IMR-90 (cell line): Measurements from ENCODE around the gene MYT1. TPM values are rescaled to one million over a fixed set of nuclear protein-coding genes. Genes with fewer than 3 reads are reported as not detected.

ENCODE experiments used
- ATAC-seq: fragments of 200-7000 bp; cut with Tn5 transposase; 2 replicates; pipeline ENCODE4 v1.9.1; 2020; ENCODE audit warnings: low read depth, mild to moderate bottlenecking, moderate library complexity
- BruUV-seq: library from RNA; stranded (reverse); fragments of 400-500 nt; replicated peaks from 2 replicates; lab custom pipeline; 2021; lab: Mats Ljungman, UMichigan
- CTCF ChIA-PET: fragments of 300-600 bp; formaldehyde crosslinking; extraction: SDS; loops from one replicate; lab custom pipeline; 2021; ENCODE audit warnings: antibody characterized with exemption; lab: Yijun Ruan, JAX
- POLR2A ChIA-PET: fragments of 300-600 bp; sonication (Branson Sonifier 250); formaldehyde crosslinking; loops from one replicate; lab custom pipeline; 2022; ENCODE audit warnings: antibody characterized with exemption; ENCODE audit not compliant: unreplicated experiment; lab: Charles Lee
- DNase-seq: peaks from one replicate; pipeline ENCODE4 v3.0.0; 2013
- H2AFZ ChIP-seq: replicated peaks from 2 replicates; pipeline ENCODE3; 2013; ENCODE audit warnings: low read length, mild to moderate bottlenecking; ENCODE audit not compliant: poor library complexity
- H2AK5ac ChIP-seq: 2 replicates; pipeline ENCODE4 v1.6.1; 2013; ENCODE audit warnings: low read depth, low read length, inconsistent platforms
- H2AK9ac ChIP-seq: replicated peaks from 2 replicates; pipeline ENCODE3; 2013; ENCODE audit warnings: mild to moderate bottlenecking, low read depth, low read length, moderate library complexity; ENCODE audit not compliant: poor library complexity
- H2BK120ac ChIP-seq: 2 replicates; pipeline ENCODE4 v1.6.1; 2013; ENCODE audit warnings: low read depth, low read length, inconsistent platforms
- H2BK15ac ChIP-seq: 3 replicates; pipeline ENCODE4 v1.6.1; 2013; ENCODE audit warnings: low read depth, low read length, inconsistent platforms
- H2BK20ac ChIP-seq: 2 replicates; pipeline ENCODE4 v1.6.1; 2013; ENCODE audit warnings: low read depth, mild to moderate bottlenecking, inconsistent platforms, low read length, moderate library complexity
- H2BK5ac ChIP-seq: 2 replicates; pipeline ENCODE4 v1.6.1; 2013; ENCODE audit warnings: mild to moderate bottlenecking, low read depth, low read length, inconsistent platforms; ENCODE audit not compliant: poor library complexity, severe bottlenecking
- H3K14ac ChIP-seq: replicated peaks from 2 replicates; pipeline ENCODE4 v1.6.1; 2013; ENCODE audit warnings: low read depth, low read length, inconsistent platforms
- H3K18ac ChIP-seq: 2 replicates; pipeline ENCODE4 v1.6.1; 2013; ENCODE audit warnings: low read depth, low read length, control low read depth
- H3K23ac ChIP-seq: 2 replicates; pipeline ENCODE4 v1.6.1; 2013; ENCODE audit warnings: low read depth, low read length, inconsistent platforms
- H3K27ac ChIP-seq: 2 replicates; pipeline ENCODE4 v1.5.1; 2013; ENCODE audit warnings: mild to moderate bottlenecking, control low read depth, low read length; ENCODE audit not compliant: insufficient read depth
- H3K27me3 ChIP-seq: 2 replicates; pipeline ENCODE4 v1.6.1; 2013; ENCODE audit warnings: low read length; ENCODE audit not compliant: control insufficient read depth, insufficient read depth
- H3K36me3 ChIP-seq: 2 replicates; pipeline ENCODE4 v1.6.1; 2013; ENCODE audit warnings: low read length, mixed read lengths; ENCODE audit not compliant: control insufficient read depth, insufficient read depth
- H3K4ac ChIP-seq: 2 replicates; pipeline ENCODE4 v1.6.1; 2013; ENCODE audit warnings: low read depth, low read length, inconsistent platforms
- H3K4me1 ChIP-seq: 2 replicates; pipeline ENCODE4 v1.6.1; 2013; ENCODE audit warnings: low read length, mixed read lengths; ENCODE audit not compliant: control insufficient read depth, insufficient read depth
- H3K4me2 ChIP-seq: 2 replicates; pipeline ENCODE4 v1.6.1; 2013; ENCODE audit warnings: low read depth, mild to moderate bottlenecking, control low read depth, low read length, moderate library complexity
- H3K4me3 ChIP-seq: 2 replicates; pipeline ENCODE4 v1.5.1; 2013; ENCODE audit warnings: low read depth, mild to moderate bottlenecking, control low read depth, low read length, moderate library complexity; ENCODE audit not compliant: insufficient read depth
- H3K56ac ChIP-seq: 2 replicates; pipeline ENCODE4 v1.6.1; 2013; ENCODE audit warnings: low read length, inconsistent platforms; ENCODE audit not compliant: insufficient read depth; ENCODE audit errors: extremely low read depth
- H3K79me1 ChIP-seq, 2 experiments: 2 replicates each; pipeline ENCODE4 v1.6.1; 2013; ENCODE audit warnings: low read length in 2 of 2, inconsistent platforms in 1 of 2, low read depth in 1 of 2
- H3K9ac ChIP-seq: 2 replicates; pipeline ENCODE4 v1.6.1; 2013; ENCODE audit warnings: low read depth, low read length, control low read depth
- H3K9me1 ChIP-seq: 2 replicates; pipeline ENCODE4 v1.6.1; 2013; ENCODE audit warnings: low read length, inconsistent platforms; ENCODE audit not compliant: insufficient read depth
- H3K9me3 ChIP-seq: 2 replicates; pipeline ENCODE4 v1.6.1; 2013; ENCODE audit warnings: low read length; ENCODE audit not compliant: control insufficient read depth, insufficient read depth
- H4K20me1 ChIP-seq: 2 replicates; pipeline ENCODE4 v1.6.1; 2013; ENCODE audit warnings: low read length, inconsistent platforms; ENCODE audit not compliant: insufficient read depth
- H4K5ac ChIP-seq: 2 replicates; pipeline ENCODE4 v1.6.1; 2013; ENCODE audit warnings: mild to moderate bottlenecking, low read depth, low read length, control low read depth
- H4K8ac ChIP-seq, 2 experiments: 2 replicates each; pipeline ENCODE4 v1.6.1; 2013; ENCODE audit warnings: low read depth in 2 of 2, low read length in 2 of 2, control low read depth in 1 of 2, inconsistent platforms in 1 of 2
- H4K91ac ChIP-seq: 2 replicates; pipeline ENCODE4 v1.6.1; 2013; ENCODE audit warnings: low read depth, low read length, inconsistent platforms; ENCODE audit not compliant: insufficient read depth
- MAFK ChIP-seq: IDR thresholded peaks from 2 replicates; pipeline ENCODE4 v1.6.1; 2012; ENCODE audit warnings: low read depth, low read length, improper control_type of control experiment
- RAD21 ChIP-seq: IDR thresholded peaks from 2 replicates; pipeline ENCODE4 v1.6.1; 2012; ENCODE audit warnings: low read length, improper control_type of control experiment
- WGBS, 2 experiments: methylation state at CpG; one replicate each; pipeline versions ENCODE4 v1.1.5 to v1.1.7; 2013; ENCODE audit warnings: missing lambda C conversion rate in 2 of 2; ENCODE audit not compliant: insufficient read length in 1 of 2; ENCODE audit errors: extremely low coverage in 2 of 2; 5-methylcytosine and 5-hydroxymethylcytosine counted together
- dilution Hi-C: fragments of 300-500 bp; cut with HindIII; formaldehyde crosslinking; loops from one replicate; pipeline ENCODE4 v1.14.3; 2018; ENCODE audit warnings: low sequenced_read_pairs; ENCODE audit not compliant: unreplicated experiment
- in situ Hi-C: fragments of 300-500 bp; cut with MboI; formaldehyde crosslinking; loops from 3 replicates; pipeline ENCODE4 v1.14.3; 2019; ENCODE audit warnings: low sequenced_read_pairs, inconsistent platforms, mixed read lengths
- intact Hi-C: fragments of 100-400 bp; cut with micrococcal nuclease; formaldehyde crosslinking; loops from 2 replicates; pipeline ENCODE4 v1.10.0; 2022
- polyA plus RNA-seq, 3 experiments: library from polyadenylated mRNA; depleted of rRNA; stranded (reverse); fragments of >200 nt; gene quantifications; 2 replicates each; pipeline ENCODE4 v1.2.3, GENCODE V29; 2012; ENCODE audit warnings: low replicate concordance in 1 of 3
- total RNA-seq: library from RNA; depleted of rRNA; stranded (reverse); fragments of >200 nt; gene quantifications from 2 replicates; pipeline ENCODE4 v1.2.3, GENCODE V29; 2012

Gene MYT1
- total and polyA plus RNA-seq, 2 of the 4 experiments (the other 2 are of a cell fraction) = not detected

DNA sequence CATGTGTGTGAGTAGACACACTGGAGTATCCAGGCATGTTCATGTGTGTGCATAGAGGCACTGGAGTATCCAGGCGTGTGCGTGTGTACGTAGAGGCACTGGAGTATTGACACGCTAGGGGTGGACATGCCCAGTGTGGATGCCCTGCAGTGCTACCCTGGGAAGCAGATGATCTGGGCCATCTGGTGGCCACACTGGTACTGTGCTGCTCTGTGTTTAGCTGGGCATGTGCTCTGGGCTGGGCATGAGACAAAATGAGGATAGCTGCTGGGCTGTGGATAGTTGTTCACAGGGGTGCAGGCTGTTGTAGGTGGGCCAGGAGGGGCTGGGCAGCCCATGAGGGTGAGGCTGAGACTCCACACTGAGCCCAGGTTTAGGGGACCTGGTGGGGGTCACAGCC, 32.8 kb upstream of the MYT1 start:
- in situ Hi-C loops = no loop called here
- Histone ChIP-seq H2BK15ac (no peak overlapping the region), H3K18ac (no peak overlapping the region), H2BK5ac (no peak overlapping the region), H3K79me1 (no peaks in the 10 kb centered on the region), H3K36me3 (no peaks in the 10 kb centered on the region), H2BK120ac (no peak overlapping the region), H3K9ac (no peak overlapping the region), H2BK20ac (no peak overlapping the region), H3K9me3 (no peaks in the 10 kb centered on the region), H3K56ac (no peak overlapping the region), H3K4me1 (no peaks in the 10 kb centered on the region), H3K4me2 (no peak overlapping the region), H3K27ac (no peak overlapping the region), H4K20me1 (no peaks in the 10 kb centered on the region), H3K27me3 (peaks cover 12% of the 10 kb centered on the region), H2AFZ (no peak overlapping the region), H2AK9ac (no peak overlapping the region), H3K14ac (no peak overlapping the region), H4K5ac (no peak overlapping the region), H3K4ac (no peak overlapping the region), H4K91ac (no peak overlapping the region), H3K23ac (no peak overlapping the region), H2AK5ac (no peak overlapping the region), H3K9me1 (no peaks in the 10 kb centered on the region), H4K8ac (no peak overlapping the region), H3K4me3 (no peak overlapping the region)
- ATAC-seq (peak; percentile 78), DNase-seq (no peak)
- WGBS, 2 experiments = 79% methylated on average over 4 of the region's 4 CpGs; no CpG with 5 or more reads in 1 of the 2 experiments
- TF ChIP-seq MAFK (no peak), RAD21 (peak; percentile 11; the same call in 1 of the 2 replicates)
- ChIA-PET POLR2A (no interaction called here), CTCF (no interaction called here)
- no TSS peak for BruUV-seq
- intact Hi-C loops = no loop called here
- dilution Hi-C loops = no loop called here
